ENCODE results near the gene HYPK. TPM values are rescaled to one million over a fixed set of nuclear protein-coding genes. Genes with fewer than 3 reads are reported as not detected.

Gene HYPK
- total RNA-seq, 1 donor from 2014 or later: 44.9 TPM

GRCh38 chr15:43776101-43776717 is 24.2 kb upstream of the HYPK start:
- peak overlapping the region; percentile 88 for H3K27ac ChIP-seq
- peaks cover 0 to 26% of the 10 kb centered on the region in 2 donors for H3K36me3 ChIP-seq
- peaks cover 22% of the 10 kb centered on the region for H3K4me1 ChIP-seq
- no peaks in the 10 kb centered on the region for H3K9me3 ChIP-seq
- H3K4me3 ChIP-seq: peak overlapping the region; percentile 72 to 77
- TF ChIP-seq, protein P1, sequence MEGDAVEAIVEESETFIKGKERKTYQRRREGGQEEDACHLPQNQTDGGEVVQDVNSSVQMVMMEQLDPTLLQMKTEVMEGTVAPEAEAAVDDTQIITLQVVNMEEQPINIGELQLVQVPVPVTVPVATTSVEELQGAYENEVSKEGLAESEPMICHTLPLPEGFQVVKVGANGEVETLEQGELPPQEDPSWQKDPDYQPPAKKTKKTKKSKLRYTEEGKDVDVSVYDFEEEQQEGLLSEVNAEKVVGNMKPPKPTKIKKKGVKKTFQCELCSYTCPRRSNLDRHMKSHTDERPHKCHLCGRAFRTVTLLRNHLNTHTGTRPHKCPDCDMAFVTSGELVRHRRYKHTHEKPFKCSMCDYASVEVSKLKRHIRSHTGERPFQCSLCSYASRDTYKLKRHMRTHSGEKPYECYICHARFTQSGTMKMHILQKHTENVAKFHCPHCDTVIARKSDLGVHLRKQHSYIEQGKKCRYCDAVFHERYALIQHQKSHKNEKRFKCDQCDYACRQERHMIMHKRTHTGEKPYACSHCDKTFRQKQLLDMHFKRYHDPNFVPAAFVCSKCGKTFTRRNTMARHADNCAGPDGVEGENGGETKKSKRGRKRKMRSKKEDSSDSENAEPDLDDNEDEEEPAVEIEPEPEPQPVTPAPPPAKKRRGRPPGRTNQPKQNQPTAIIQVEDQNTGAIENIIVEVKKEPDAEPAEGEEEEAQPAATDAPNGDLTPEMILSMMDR (IDR thresholded peaks at IDR 0.05): no peak
- no peak for TF ChIP-seq POLR2A (IDR thresholded peaks at IDR 0.05)
- no peak for TF ChIP-seq POLR2AphosphoS5 (IDR thresholded peaks at IDR 0.05; ENCODE audit: insufficient read depth in 1 of 2, low read depth in 1 of 2)
- no peak for DNase-seq (ENCODE audit: extremely low spot score in 2 of 2)
- H3K27me3 ChIP-seq: no peaks in the 10 kb centered on the region
- intact Hi-C loops (cut with DNase I): loop anchor here (2.0 kb wide), 1 partner anchor 17 kb away; the partner anchor contains the start of gene SERF2

GRCh38 chr15:43776718-43777266 is 23.6 kb upstream of the HYPK start, which contains the start of gene ELL3:
TSS of gene ELL3 (minus strand) at chr15:43776966. CDS start at chr15:43776901, 65 bp downstream.
- DNase-seq (ENCODE audit: extremely low spot score in 2 of 2): no peak
- Histone ChIP-seq H3K4me1 (peaks cover 22% of the 10 kb centered on the region), H3K36me3 (peaks cover 0 to 20% of the 10 kb centered on the region in 2 donors), H3K9me3 (no peaks in the 10 kb centered on the region), H3K4me3 (peak within 1 kb of the TSS; percentile 72 to 77), H3K27ac (peak within 1 kb of the TSS; percentile 88), H3K27me3 (no peaks in the 10 kb centered on the region)
- intact Hi-C loops (cut with DNase I): loop anchor here (2.0 kb wide), 1 partner anchor 16 kb away; the partner anchor contains the start of gene SERF2
- TF ChIP-seq, protein P1 (IDR thresholded peaks at IDR 0.05): no peak
- TF ChIP-seq POLR2A (IDR thresholded peaks at IDR 0.05): peak in 1 of 2 donors; percentile 14

DNA sequence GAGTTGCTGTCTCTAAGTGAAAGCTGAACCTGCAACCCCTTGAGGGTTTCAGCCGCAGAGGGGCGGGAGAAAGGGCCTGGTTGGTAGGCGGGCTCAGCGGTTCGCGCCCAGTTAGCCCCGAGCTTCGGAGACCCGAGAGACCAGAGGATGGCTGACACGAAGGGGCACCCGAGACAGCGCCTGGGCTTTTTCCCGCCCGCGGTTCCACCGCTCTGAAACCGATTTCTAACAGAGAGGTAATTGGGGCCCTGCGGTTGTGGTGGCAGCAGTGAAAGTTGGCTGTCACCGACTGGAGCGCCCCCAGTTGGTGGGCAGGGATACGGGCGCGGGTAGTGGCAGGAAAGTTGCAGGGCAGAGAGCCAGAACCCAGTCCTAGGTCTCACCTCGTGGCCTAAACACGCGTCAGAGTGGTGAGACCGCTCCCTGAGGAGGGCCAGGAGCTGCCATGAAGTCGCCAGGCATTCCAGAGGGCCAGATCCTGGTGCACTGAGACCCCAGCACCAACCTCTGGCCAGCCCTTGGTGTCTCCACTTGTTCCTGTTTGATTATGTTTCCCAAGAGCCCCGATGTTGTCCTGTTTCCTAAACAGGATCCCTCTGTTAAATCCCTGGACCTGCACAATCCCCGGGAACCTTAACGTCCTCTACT is 23.0 kb upstream of the HYPK start:
- no peaks in the 10 kb centered on the region for H3K27me3 ChIP-seq
- intact Hi-C loops (cut with DNase I): loop anchor here (2.0 kb wide), 1 partner anchor 15 kb away; the partner anchor contains the start of gene SERF2
- no peaks in the 10 kb centered on the region for H3K9me3 ChIP-seq
- H3K4me1 ChIP-seq: peaks cover 22% of the 10 kb centered on the region
- peak overlapping the region; percentile 72 to 77 for H3K4me3 ChIP-seq
- peak overlapping the region; percentile 88 for H3K27ac ChIP-seq
- TF ChIP-seq POLR2A (IDR thresholded peaks at IDR 0.05): no peak
- TF ChIP-seq POLR2AphosphoS5 (IDR thresholded peaks at IDR 0.05; ENCODE audit: insufficient read depth in 1 of 2, low read depth in 1 of 2): peak; percentile 29 to 81
- TF ChIP-seq, protein P1 (IDR thresholded peaks at IDR 0.05): peak; percentile 37 to 92 (median 76)
- no peak for DNase-seq (ENCODE audit: extremely low spot score in 2 of 2)
- peaks cover 0 to 17% of the 10 kb centered on the region in 2 donors for H3K36me3 ChIP-seq

GRCh38 chr15:43779016-43779415 is 21.4 kb upstream of the HYPK start:
- DNase-seq (ENCODE audit: extremely low spot score in 2 of 2): no peak
- H3K36me3 ChIP-seq: peaks cover 0 to under 1% of the 10 kb centered on the region in 2 donors
- H3K27me3 ChIP-seq: no peaks in the 10 kb centered on the region
- intact Hi-C loops (cut with DNase I): no loop called here
- TF ChIP-seq POLR2A (IDR thresholded peaks at IDR 0.05) (no peak), POLR2AphosphoS5 (IDR thresholded peaks at IDR 0.05; ENCODE audit: insufficient read depth in 1 of 2, low read depth in 1 of 2) (no peak)
- H3K4me3 ChIP-seq: no peak overlapping the region
- H3K4me1 ChIP-seq: peaks cover 22% of the 10 kb centered on the region
- no peaks in the 10 kb centered on the region for H3K9me3 ChIP-seq
- H3K27ac ChIP-seq: no peak overlapping the region

DNA sequence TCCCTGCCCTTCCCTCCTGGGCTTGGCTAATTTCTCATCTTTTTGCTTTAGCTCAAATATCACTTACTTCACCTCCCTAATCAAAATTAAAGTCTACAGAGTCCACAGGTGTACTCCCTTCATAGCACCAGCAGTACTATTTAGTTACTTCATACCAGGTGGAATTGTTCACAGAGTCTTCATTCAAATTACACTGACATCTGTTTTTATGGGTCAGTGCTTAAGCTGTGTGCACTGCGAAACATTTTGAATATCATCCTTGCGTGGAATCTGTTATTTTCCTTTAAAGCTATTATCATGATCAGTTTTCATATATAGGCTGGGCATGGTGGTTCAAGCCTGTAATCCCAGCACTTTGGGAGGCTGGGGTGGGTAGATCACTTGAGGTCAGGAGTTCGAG is 11.0 kb upstream of the HYPK start:
- TF ChIP-seq POLR2A (IDR thresholded peaks at IDR 0.05): no peak
- TF ChIP-seq POLR2AphosphoS5 (IDR thresholded peaks at IDR 0.05; ENCODE audit: insufficient read depth in 1 of 2, low read depth in 1 of 2): no peak
- TF ChIP-seq, protein P1 (IDR thresholded peaks at IDR 0.05): no peak
- peaks cover 16% of the 10 kb centered on the region for H3K4me1 ChIP-seq
- no peak for DNase-seq (ENCODE audit: extremely low spot score in 2 of 2)
- H3K9me3 ChIP-seq: no peaks in the 10 kb centered on the region
- no peak overlapping the region for H3K27ac ChIP-seq
- peaks cover 0 to 9% of the 10 kb centered on the region in 2 donors for H3K36me3 ChIP-seq
- H3K27me3 ChIP-seq: no peaks in the 10 kb centered on the region
- intact Hi-C loops (cut with DNase I): no loop called here
- H3K4me3 ChIP-seq: no peak overlapping the region

Measured in vagina (tissue), 2 donors.